Stimulated activated CD8-positive, alpha-beta memory T cell treated with anti-CD3 and anti-CD28 coated beads, Interleukin-2, amount 100 ng/mL, for 48 hours (primary cell): ENCODE results near the gene NFKBIB.

Experiments used
- DNase-seq, 2 donors: peaks; one replicate each; pipeline ENCODE4 v3.0.0-alpha.2; 2020; ENCODE audit warnings: low read depth in 2 of 2

The NFKBIB gene

DNA sequence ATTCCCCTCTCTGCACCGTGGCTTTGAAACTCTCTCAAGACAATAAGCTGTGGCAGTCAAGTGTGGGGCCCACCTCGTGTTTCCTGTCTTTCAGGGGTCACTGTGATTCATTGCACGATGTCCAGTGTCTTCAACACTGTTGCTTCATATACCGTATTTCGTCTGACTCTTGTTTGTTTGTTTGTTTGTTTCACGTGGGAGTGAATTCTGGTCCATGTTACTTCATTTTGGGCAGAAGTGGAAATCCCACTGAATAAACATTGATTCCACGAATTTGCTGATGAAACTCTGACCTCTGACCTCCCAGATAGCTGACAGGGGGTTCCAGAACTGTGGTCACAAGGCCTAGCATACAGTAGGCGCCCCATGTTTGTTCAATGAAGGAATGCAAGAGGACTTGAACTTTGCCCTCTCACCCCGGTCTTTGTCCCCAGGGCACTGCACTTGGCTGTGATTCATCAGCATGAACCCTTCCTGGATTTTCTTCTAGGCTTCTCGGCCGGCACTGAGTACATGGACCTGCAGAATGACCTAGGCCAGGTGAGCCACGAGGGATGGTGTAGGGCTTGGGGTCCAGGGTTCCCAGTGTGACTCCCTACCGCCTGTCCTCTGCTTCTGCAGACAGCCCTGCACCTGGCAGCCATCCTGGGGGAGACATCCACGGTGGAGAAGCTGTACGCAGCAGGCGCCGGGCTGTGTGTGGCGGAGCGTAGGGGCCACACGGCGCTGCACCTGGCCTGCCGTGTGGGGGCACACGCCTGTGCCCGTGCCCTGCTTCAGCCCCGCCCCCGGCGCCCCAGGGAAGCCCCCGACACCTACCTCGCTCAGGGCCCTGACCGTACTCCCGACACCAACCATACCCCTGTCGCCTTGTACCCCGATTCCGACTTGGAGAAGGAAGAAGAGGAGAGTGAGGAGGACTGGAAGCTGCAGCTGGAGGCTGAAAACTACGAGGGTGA lies 5.1 kb downstream of the NFKBIB start:
- no peak for DNase-seq

DNA sequence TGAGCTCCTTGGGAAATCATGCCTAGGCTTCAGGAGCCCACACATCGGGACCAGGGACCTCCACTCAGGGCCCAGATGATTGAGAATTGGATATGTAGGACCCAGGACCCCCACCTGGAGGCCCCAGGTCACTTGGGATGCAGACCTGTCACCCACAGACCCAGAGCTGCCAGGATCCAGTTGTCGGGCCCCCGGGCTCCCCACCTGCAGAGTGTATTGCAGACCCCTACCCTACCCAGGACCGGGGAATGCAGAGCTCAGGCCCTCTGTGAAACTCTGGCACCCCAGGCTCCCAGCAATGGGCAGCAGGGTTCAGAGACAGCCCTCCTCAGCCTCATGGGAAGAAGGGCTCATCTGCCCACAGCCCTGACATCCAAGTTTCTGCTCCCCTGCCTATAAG lies 5.9 kb downstream of the NFKBIB start:
- DNase-seq, result no peak

DNA sequence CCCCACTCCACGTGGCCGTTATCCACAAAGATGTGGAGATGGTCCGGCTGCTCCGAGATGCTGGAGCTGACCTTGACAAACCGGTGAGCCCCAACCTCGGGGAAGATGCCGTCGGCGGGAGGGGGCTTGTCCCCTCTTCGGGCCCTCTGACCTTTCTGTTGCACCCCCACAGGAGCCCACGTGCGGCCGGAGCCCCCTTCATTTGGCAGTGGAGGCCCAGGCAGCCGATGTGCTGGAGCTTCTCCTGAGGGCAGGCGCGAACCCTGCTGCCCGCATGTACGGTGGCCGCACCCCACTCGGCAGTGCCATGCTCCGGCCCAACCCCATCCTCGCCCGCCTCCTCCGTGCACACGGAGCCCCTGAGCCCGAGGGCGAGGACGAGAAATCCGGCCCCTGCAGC lies 7.5 kb downstream of the NFKBIB start:
- no peak for DNase-seq

DNA sequence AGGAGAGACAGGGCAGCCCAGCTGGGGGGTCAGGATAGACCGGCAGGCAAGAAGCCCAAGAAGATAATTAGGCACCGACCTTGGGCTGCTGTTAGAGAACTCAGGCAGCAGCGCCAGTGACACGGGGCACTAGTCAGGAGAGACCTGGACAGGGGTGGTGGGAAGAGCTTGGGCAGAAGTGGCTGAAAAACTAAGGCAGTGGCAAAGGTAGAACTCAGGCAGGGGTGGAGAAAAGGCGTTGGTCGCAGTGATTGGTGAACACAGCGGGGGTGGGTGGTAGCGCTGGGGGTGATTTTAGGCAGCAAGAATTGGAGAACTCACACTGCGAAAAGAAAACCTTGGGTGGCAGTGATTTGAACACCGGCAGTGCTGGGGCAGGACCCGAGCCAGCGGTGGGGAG lies 7.9 kb downstream of the NFKBIB start:
- no peak for DNase-seq

- no peak for DNase-seq
Observed at GRCh38 chr19:38908911-38909310, 9.1 kb downstream of the NFKBIB start.

GRCh38 chr19:38910488-38910887 lies 10.7 kb downstream of the NFKBIB start:
- DNase-seq, result no peak

GRCh38 chr19:38911388-38912001 lies 11.7 kb downstream of the NFKBIB start:
- no peak for DNase-seq

- no peak for DNase-seq
Observed at GRCh38 chr19:38912600-38913514, 13.1 kb downstream of the NFKBIB start.

GRCh38 chr19:38913958-38914357 lies 14.2 kb downstream of the NFKBIB start:
- no peak for DNase-seq

DNA sequence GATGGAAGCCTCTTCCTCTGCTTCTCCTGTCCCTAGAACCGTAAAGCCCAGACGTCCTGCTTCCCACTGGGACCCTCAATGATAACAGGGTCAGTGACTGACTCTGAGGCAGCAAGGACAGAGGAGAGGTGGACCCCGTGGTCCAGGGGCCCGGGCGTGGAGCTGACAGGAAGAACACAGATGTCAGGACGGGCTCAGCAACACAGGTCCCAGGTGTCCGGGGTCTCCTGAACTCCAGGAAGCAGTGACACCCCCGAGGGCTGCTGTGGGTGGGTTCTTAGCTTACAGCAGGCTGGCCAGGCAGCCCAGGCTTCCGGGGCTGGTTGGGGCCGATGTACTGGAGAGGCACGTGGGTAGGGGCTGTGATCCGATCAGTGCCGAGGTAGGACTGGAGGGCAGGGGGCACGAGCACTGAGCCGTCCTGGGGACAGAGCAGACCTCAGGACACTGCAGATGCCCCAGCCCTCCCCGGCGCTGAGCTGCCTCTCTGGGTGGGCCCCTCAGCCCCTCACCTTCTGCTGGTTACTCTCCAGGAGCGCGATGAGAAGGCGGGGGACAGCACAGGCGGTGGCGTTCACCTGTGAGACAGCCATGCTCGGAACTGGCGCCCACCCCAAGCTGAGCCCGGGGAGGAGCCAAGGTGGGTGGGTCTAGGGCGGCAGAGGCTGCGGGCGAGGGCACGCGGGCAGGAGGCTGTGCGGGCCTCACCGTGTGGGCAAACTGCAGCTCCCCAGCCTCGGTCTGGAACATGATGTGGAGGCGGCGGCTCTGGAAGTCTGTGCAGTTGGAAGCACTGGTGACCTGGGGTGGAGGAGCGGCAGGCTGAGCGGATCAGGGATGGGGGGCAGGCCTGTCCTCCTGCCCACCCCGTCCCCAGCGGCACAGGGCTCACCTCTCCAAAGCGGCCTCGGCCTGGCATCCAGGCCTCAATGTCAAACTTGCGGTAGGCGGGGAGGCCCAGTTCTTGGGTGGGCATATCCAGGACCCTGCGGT lies 15.9 kb downstream of the NFKBIB start:
- DNase-seq, result no peak

DNA sequence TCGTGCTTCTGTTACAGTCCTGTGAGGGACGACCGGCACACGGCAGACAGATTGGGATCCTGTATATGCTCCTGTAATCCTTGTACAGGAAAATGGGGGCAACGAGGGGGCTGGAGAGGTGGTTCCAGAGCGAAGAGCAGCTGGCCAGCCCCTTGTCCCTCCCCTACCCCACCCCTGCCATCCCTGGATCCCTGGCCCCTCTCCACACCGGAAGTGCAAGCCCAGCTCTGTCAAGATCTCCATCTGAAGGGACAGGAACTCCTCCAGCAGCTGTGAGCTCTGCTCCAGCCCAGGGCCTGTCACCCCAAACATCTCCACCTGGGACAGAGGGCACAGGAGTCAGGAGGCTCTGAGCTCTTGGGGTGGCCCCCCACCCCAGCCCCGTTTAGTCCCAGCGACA lies 17.7 kb downstream of the NFKBIB start:
- DNase-seq, result no peak

DNA sequence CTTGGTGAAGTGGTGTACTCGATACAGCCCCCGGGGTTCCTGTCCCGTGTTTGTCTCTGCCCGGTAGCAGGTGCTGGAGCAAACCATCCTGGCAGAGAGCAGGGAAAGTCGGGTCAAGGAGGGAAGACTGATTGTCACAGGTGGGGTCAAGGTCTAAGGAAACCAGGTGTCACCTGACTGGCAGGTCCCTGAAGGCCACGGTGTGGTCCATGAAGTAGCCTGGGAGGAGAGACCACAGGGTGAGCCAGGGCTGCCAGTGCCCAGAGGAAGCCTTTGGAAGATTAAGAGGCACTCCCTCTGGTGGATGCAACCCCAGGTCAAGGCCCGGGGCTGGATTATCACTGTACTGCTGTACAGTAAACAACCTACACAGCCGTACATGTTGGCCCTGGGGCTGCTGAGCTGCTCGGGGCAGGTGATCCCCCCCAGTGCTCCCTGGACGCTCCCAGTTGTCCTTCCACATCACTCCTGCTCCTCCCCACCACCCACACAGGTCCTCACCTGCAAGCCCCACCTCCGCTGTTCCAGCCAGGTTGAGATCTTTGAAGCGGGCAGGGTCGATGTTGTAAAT lies 18.2 kb downstream of the NFKBIB start:
- no peak for DNase-seq

- DNase-seq, result no peak
Observed at GRCh38 chr19:38918526-38918925, 18.8 kb downstream of the NFKBIB start.

GRCh38 chr19:38919837-38920601 lies 20.2 kb downstream of the NFKBIB start:
- DNase-seq, result no peak

DNA sequence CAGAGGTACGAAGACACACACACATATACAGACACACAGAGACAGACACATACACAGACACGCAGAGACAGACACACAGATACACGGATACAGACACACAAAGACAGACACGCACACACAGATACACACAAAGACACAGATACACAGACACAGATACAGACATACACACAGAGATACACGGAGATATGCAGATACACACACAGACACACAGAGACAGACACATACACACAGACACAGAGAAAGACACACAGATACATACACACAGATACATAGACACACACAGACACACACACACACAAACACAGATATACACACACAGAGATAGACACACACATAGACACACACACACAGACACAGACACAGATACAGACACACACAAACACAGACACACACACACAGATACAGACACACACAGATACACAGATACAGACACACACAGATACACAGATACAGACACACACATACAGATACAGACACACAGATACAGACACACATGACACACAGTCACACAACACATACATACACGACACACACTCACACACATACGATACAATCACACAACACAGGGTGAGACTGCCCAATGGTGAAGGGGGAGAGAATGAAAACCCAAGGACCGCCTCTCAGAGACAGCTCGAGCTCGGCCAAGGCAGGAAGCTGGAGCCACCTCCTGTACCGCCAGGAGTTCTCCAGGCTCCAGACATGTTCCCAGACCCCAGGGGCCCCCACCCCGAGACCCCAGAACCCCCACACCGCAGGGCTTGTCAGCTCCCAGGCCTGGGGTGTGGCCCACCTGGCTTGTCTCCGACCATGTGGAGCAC lies 21.0 kb downstream of the NFKBIB start:
- no peak for DNase-seq

GRCh38 chr19:38921420-38922274 lies 21.9 kb downstream of the NFKBIB start:
- DNase-seq, result no peak

GRCh38 chr19:38922482-38922881 lies 22.7 kb downstream of the NFKBIB start:
- no peak for DNase-seq

DNA sequence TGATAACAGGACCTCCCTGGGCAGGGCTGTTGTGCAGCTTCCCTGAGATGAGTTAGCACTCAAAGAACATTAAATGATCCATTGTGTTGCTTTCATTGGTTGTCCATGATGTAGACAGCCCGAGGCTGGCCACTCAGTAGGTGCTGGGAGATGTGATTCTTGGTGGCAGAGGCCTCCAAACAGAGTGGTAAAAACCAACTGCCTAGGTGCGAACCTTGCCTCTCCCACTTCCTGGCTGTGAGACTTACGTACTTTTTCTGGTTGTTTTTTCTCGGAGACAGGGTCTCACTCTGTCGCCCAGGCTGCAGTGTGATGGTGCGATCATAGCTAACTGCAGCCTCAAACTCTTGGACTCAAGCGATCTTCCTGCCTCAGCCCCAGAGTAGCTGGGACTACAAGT lies 24.6 kb downstream of the NFKBIB start:
- no peak for DNase-seq
